Adipocyte (in vitro differentiated cells): Measurements from ENCODE around the gene ELP5.
"Not testable (repeated sequence)": the region's sequence is repeated elsewhere in the genome, so short reads cannot be mapped to it uniquely, and the experiment has no call there.

ENCODE experiments used
- DNase-seq: peaks from one replicate; pipeline ENCODE4 v3.0.0-alpha.2; 2015; ENCODE audit warnings: low read depth
- H3K27me3 ChIP-seq: replicated peaks from 2 replicates; pipeline ENCODE4 v1.7.0; 2013; ENCODE audit warnings: mild to moderate bottlenecking, low read length, moderate library complexity; ENCODE audit not compliant: control insufficient read depth, insufficient read depth
- H3K36me3 ChIP-seq: 2 replicates; pipeline ENCODE4 v1.7.0; 2013; ENCODE audit warnings: low read length, mild to moderate bottlenecking, moderate library complexity; ENCODE audit not compliant: control insufficient read depth, insufficient read depth, severe bottlenecking
- H3K4me1 ChIP-seq: 2 replicates; pipeline ENCODE4 v1.7.0; 2013; ENCODE audit warnings: mild to moderate bottlenecking, low read length, moderate library complexity; ENCODE audit not compliant: control insufficient read depth, insufficient read depth
- H3K4me3 ChIP-seq: 2 replicates; pipeline ENCODE4 v1.7.0; 2013; ENCODE audit warnings: mild to moderate bottlenecking, low read length, moderate library complexity
- H3K9ac ChIP-seq: 2 replicates; pipeline ENCODE4 v1.7.0; 2013; ENCODE audit warnings: mild to moderate bottlenecking, low read length, moderate library complexity
- H3K9me3 ChIP-seq: 2 replicates; pipeline ENCODE4 v1.7.0; 2013; ENCODE audit warnings: mild to moderate bottlenecking, low read length, moderate library complexity; ENCODE audit not compliant: control insufficient read depth

Gene ELP5

GRCh38 chr17:7239091-7240027, 12.7 kb upstream of the ELP5 start, which contains the start of gene PHF23:
Gene PHF23 (minus strand): TSS chr17:7239457. CDS start chr17:7239279, 178 bp downstream.
- peak; percentile 99 for DNase-seq
- Histone ChIP-seq H3K4me1 (peaks cover 53% of the 10 kb centered on the region), H3K27me3 (no peaks in the 10 kb centered on the region), H3K9me3 (no peaks in the 10 kb centered on the region), H3K9ac (peak within 1 kb of the TSS; percentile 99), H3K4me3 (peak within 1 kb of the TSS; percentile 98), H3K36me3 (peaks cover 44% of the 10 kb centered on the region)

- H3K4me1 ChIP-seq: peaks cover 44% of the 10 kb centered on the region
- H3K27me3 ChIP-seq: no peaks in the 10 kb centered on the region
- H3K9me3 ChIP-seq: no peaks in the 10 kb centered on the region
- peak overlapping the region; percentile 99 for H3K9ac ChIP-seq
- H3K36me3 ChIP-seq: peaks cover 42% of the 10 kb centered on the region
- H3K4me3 ChIP-seq: peak overlapping the region; percentile 98
- no peak for DNase-seq
Observed at GRCh38 chr17:7240375-7240774, 11.6 kb upstream of the ELP5 start.

GRCh38 chr17:7241090-7241733, 10.8 kb upstream of the ELP5 start:
- Histone ChIP-seq H3K9ac (peak overlapping the region; percentile 99), H3K36me3 (peaks cover 40% of the 10 kb centered on the region)
- no peak for DNase-seq

GRCh38 chr17:7241783-7242716, 10.0 kb upstream of the ELP5 start, which contains the start of gene GABARAP:
Gene GABARAP (minus strand): TSS chr17:7242449. CDS start chr17:7242330, 119 bp downstream.
- H3K9me3 ChIP-seq: no peaks in the 10 kb centered on the region
- peak within 1 kb of the TSS; percentile 98 for H3K4me3 ChIP-seq
- DNase-seq: peak; percentile 98
- H3K4me1 ChIP-seq: peaks cover 31% of the 10 kb centered on the region
- peak within 1 kb of the TSS; percentile 99 for H3K9ac ChIP-seq
- H3K27me3 ChIP-seq: no peaks in the 10 kb centered on the region
- peaks cover 40% of the 10 kb centered on the region for H3K36me3 ChIP-seq

More at GRCh38 chr17:7241090-7241733, 10.8 kb upstream of the ELP5 start:
- H3K9me3 ChIP-seq: no peaks in the 10 kb centered on the region
- peaks cover 38% of the 10 kb centered on the region for H3K4me1 ChIP-seq
- H3K4me3 ChIP-seq: peak overlapping the region; percentile 98
- no peaks in the 10 kb centered on the region for H3K27me3 ChIP-seq

- H3K4me1 ChIP-seq: peaks cover 26% of the 10 kb centered on the region
- peaks cover 37% of the 10 kb centered on the region for H3K36me3 ChIP-seq
- H3K27me3 ChIP-seq: no peaks in the 10 kb centered on the region
- peak; percentile 98 for DNase-seq
- H3K4me3 ChIP-seq: peak overlapping the region; percentile 98
- no peaks in the 10 kb centered on the region for H3K9me3 ChIP-seq
- H3K9ac ChIP-seq: peak overlapping the region; percentile 99
Observed at GRCh38 chr17:7242717-7243452, 9.1 kb upstream of the ELP5 start.

- Histone ChIP-seq H3K9ac (peak overlapping the region; percentile 99), H3K4me3 (peak overlapping the region; percentile 98), H3K4me1 (peaks cover 26% of the 10 kb centered on the region), H3K9me3 (no peaks in the 10 kb centered on the region), H3K27me3 (no peaks in the 10 kb centered on the region), H3K36me3 (peaks cover 37% of the 10 kb centered on the region)
- DNase-seq: no peak
Observed at GRCh38 chr17:7243453-7243729, 8.6 kb upstream of the ELP5 start.

GRCh38 chr17:7243838-7244237, 8.2 kb upstream of the ELP5 start:
- peaks cover 29% of the 10 kb centered on the region for H3K4me1 ChIP-seq

GRCh38 chr17:7246779-7247178, 5.2 kb upstream of the ELP5 start:
- H3K9ac ChIP-seq: no peak overlapping the region
- H3K36me3 ChIP-seq: peaks cover 26% of the 10 kb centered on the region
- H3K27me3 ChIP-seq: no peaks in the 10 kb centered on the region
- DNase-seq: no peak
- H3K4me1 ChIP-seq: peaks cover 25% of the 10 kb centered on the region
- no peak overlapping the region for H3K4me3 ChIP-seq
- H3K9me3 ChIP-seq: no peaks in the 10 kb centered on the region

More at GRCh38 chr17:7243838-7244237, 8.2 kb upstream of the ELP5 start:
- H3K9me3 ChIP-seq, DNase-seq, H3K27me3 ChIP-seq: not testable (repeated sequence)
- peak overlapping the region; percentile 98 for H3K4me3 ChIP-seq
- peaks cover 37% of the 10 kb centered on the region for H3K36me3 ChIP-seq
- H3K9ac ChIP-seq: peak overlapping the region; percentile 99

- H3K27me3 ChIP-seq: no peaks in the 10 kb centered on the region
- no peak overlapping the region for H3K9ac ChIP-seq
- DNase-seq: no peak
- no peak overlapping the region for H3K4me3 ChIP-seq
- H3K36me3 ChIP-seq: peaks cover 26% of the 10 kb centered on the region
- peaks cover 28% of the 10 kb centered on the region for H3K4me1 ChIP-seq
- no peaks in the 10 kb centered on the region for H3K9me3 ChIP-seq
Observed at GRCh38 chr17:7248796-7249195, 3.2 kb upstream of the ELP5 start.

- Histone ChIP-seq H3K9me3 (no peaks in the 10 kb centered on the region), H3K36me3 (peaks cover 26% of the 10 kb centered on the region), H3K4me3 (no peak overlapping the region), H3K9ac (no peak overlapping the region), H3K4me1 (peaks cover 28% of the 10 kb centered on the region), H3K27me3 (no peaks in the 10 kb centered on the region)
- DNase-seq: no peak
Observed at GRCh38 chr17:7249214-7249613, 2.8 kb upstream of the ELP5 start.
